MM.1S (cell line): ENCODE data around the gene RHBDL1.

Experiments used
- EZH2 ChIP-seq: fragments of 300-600 bp; sonication (generic); optimal IDR thresholded peaks from 2 replicates; pipeline ENCODE3; 2017; ENCODE audit warnings: low read depth, mild to moderate bottlenecking, antibody characterized with exemption, low read length, mixed read lengths
- EZH2phosphoT487 ChIP-seq: fragments of 300-600 bp; sonication (generic); IDR thresholded peaks from 2 replicates; pipeline ENCODE4 v1.6.1; 2018; ENCODE audit warnings: antibody characterized with exemption, low read length
- TF ChIP-seq, protein P1 (sequence below): fragments of 300-600 bp; sonication (generic); IDR thresholded peaks from 2 replicates; pipeline ENCODE4 v1.5.1; 2016; ENCODE audit warnings: antibody characterized with exemption, low read length, mixed read lengths

DNA sequence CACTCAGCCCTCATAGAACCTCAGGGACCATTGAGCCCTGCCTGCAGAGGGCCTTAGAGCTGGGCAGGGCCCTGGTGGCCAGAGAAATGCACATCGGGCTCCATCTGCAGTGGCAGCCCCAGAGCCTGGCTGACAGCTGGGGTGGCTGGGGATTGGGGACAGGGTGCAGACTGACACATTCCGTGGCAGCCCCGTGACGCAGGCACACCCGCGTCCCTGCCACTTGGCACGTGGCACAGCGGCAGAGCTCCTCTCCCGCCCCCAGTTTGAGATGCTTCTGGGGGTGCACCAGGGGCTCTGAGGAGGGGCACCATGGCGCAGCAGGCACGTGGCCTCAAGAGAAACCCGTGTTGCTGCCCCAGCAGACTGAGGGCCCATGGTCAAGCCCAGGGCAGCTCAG is 27.9 kb downstream of the RHBDL1 start:
- TF ChIP-seq, protein P1, sequence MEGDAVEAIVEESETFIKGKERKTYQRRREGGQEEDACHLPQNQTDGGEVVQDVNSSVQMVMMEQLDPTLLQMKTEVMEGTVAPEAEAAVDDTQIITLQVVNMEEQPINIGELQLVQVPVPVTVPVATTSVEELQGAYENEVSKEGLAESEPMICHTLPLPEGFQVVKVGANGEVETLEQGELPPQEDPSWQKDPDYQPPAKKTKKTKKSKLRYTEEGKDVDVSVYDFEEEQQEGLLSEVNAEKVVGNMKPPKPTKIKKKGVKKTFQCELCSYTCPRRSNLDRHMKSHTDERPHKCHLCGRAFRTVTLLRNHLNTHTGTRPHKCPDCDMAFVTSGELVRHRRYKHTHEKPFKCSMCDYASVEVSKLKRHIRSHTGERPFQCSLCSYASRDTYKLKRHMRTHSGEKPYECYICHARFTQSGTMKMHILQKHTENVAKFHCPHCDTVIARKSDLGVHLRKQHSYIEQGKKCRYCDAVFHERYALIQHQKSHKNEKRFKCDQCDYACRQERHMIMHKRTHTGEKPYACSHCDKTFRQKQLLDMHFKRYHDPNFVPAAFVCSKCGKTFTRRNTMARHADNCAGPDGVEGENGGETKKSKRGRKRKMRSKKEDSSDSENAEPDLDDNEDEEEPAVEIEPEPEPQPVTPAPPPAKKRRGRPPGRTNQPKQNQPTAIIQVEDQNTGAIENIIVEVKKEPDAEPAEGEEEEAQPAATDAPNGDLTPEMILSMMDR = no peak
- TF ChIP-seq EZH2 = no peak
- TF ChIP-seq EZH2phosphoT487 = no peak
